GM13977 (cell line): ENCODE results near the gene SH3RF3.

ENCODE experiments used
- DNase-seq: peaks from one replicate; pipeline ENCODE4 v3.0.0; 2012; ENCODE audit warnings: low spot score
- CTCF ChIP-seq: IDR thresholded peaks from 2 replicates; pipeline ENCODE4 v1.5.1; 2012; ENCODE audit warnings: mild to moderate bottlenecking, control low read depth; ENCODE audit not compliant: insufficient read depth; ENCODE audit errors: extremely low read depth, missing control alignments
- in situ Hi-C: fragments of 300-500 bp; cut with MboI; formaldehyde crosslinking; loops from one replicate; pipeline ENCODE4 v1.12.0; 2022; ENCODE audit warnings: low sequenced_read_pairs, low pct_unique_long_range_greater_than_20kb, mixed read lengths, inconsistent platforms; ENCODE audit not compliant: unreplicated experiment

SH3RF3 gene

GRCh38 chr2:109494351-109494750, 365.3 kb downstream of the SH3RF3 start:
- in situ Hi-C loops: no loop called here
- DNase-seq: no peak

GRCh38 chr2:109497463-109497862, 368.5 kb downstream of the SH3RF3 start:
- in situ Hi-C loops: no loop called here
- TF ChIP-seq CTCF: no peak
- DNase-seq: no peak

More at GRCh38 chr2:109494351-109494750, 365.3 kb downstream of the SH3RF3 start:
- TF ChIP-seq CTCF: no peak

GRCh38 chr2:109497911-109498870, 369.2 kb downstream of the SH3RF3 start:
- in situ Hi-C loops: no loop called here
- no peak for TF ChIP-seq CTCF
- no peak for DNase-seq

- DNase-seq: no peak
- TF ChIP-seq CTCF: no peak
- in situ Hi-C loops: no loop called here
Observed at GRCh38 chr2:109498906-109499305, 369.9 kb downstream of the SH3RF3 start.

- no peak for TF ChIP-seq CTCF
- in situ Hi-C loops: no loop called here
- no peak for DNase-seq
Observed at GRCh38 chr2:109499566-109499965, 370.6 kb downstream of the SH3RF3 start.

GRCh38 chr2:109500910-109501309, 371.9 kb downstream of the SH3RF3 start:
- DNase-seq: no peak
- TF ChIP-seq CTCF: no peak
- in situ Hi-C loops: loop anchor here (10.0 kb wide), 1 partner anchor 366 kb away; no protein-coding TSS in a partner anchor
